HepG2 (cell line): ENCODE data around the gene PDHX. TPM values are rescaled to one million over a fixed set of nuclear protein-coding genes. Genes with fewer than 3 reads are reported as not detected.

Source experiments
- ELK4 ChIP-seq: sonication (generic); formaldehyde crosslinking; IDR thresholded peaks from 2 replicates; pipeline ENCODE4 v1.9.0; 2021; ENCODE audit warnings: missing genetic modification reagents, borderline replicate concordance
- HNF1A ChIP-seq, 2 experiments: sonication (generic) in 1 of 2; formaldehyde crosslinking in 1 of 2; IDR thresholded peaks; 2 replicates each; pipeline versions ENCODE4 v1.4.0 to v1.6.1; 2016 to 2020; ENCODE audit warnings: borderline replicate concordance in 1 of 2, low read depth in 1 of 2, mild to moderate bottlenecking in 1 of 2, missing genetic modification reagents in 1 of 2
- KMT2A ChIP-seq: sonication (generic); formaldehyde crosslinking; IDR thresholded peaks from 2 replicates; pipeline ENCODE4 v1.4.0; 2020; ENCODE audit warnings: missing genetic modification reagents
- LRRFIP1 ChIP-seq: sonication (generic); formaldehyde crosslinking; conservative IDR thresholded peaks from 2 replicates; pipeline ENCODE4 v1.4.0; 2020; ENCODE audit warnings: missing genetic modification reagents
- MYC ChIP-seq: sonication (generic); formaldehyde crosslinking; IDR thresholded peaks from 2 replicates; pipeline ENCODE4 v1.9.0; 2021; ENCODE audit warnings: missing genetic modification reagents, borderline replicate concordance
- PATZ1 ChIP-seq: sonication (generic); formaldehyde crosslinking; IDR thresholded peaks from 2 replicates; pipeline ENCODE4 v1.4.0; 2020; ENCODE audit warnings: missing genetic modification reagents
- TAF15 ChIP-seq: fragments of 200-400 bp; formaldehyde crosslinking; IDR thresholded peaks from one replicate; pipeline ENCODE4 v1.6.1; 2018; ENCODE audit warnings: mild to moderate bottlenecking, low read depth, low read length; ENCODE audit not compliant: poor library complexity, severe bottlenecking
- TP53 ChIP-seq: sonication (generic); formaldehyde crosslinking; conservative IDR thresholded peaks from 2 replicates; pipeline ENCODE4 v1.4.0; 2020; ENCODE audit warnings: missing genetic modification reagents
- ZBTB37 ChIP-seq: sonication (generic); formaldehyde crosslinking; IDR thresholded peaks from 2 replicates; pipeline ENCODE4 v1.4.0; 2020; ENCODE audit warnings: mild to moderate bottlenecking, missing genetic modification reagents
- ZNF580 ChIP-seq: IDR thresholded peaks from 2 replicates; pipeline ENCODE4 v1.6.1; 2016; ENCODE audit warnings: low read depth, borderline replicate concordance
- ZNF704 ChIP-seq: sonication (generic); formaldehyde crosslinking; IDR thresholded peaks from 2 replicates; pipeline ENCODE4 v1.8.1; 2023; ENCODE audit warnings: mild to moderate bottlenecking, inconsistent platforms, moderate library complexity, missing genetic modification reagents, borderline replicate concordance
- ZNF749 ChIP-seq: sonication (generic); formaldehyde crosslinking; IDR thresholded peaks from 2 replicates; pipeline ENCODE4 v1.8.0; 2022; ENCODE audit warnings: mild to moderate bottlenecking, missing genetic modification reagents, moderate library complexity, borderline replicate concordance
- polyA plus RNA-seq, 8 experiments: library from polyadenylated mRNA; depleted of rRNA in 3 of 8; stranded (reverse) in 7 of 8; unstranded in 1 of 8; fragments of >200 nt; fragmentation: Illumina TruSeq in 4 of 8; extraction: Trizol in 4 of 8; gene quantifications; 2 replicates each; pipeline versions ENCODE4 v1.2.1 to v1.2.3, GENCODE V29; 2011 to 2016; ENCODE audit warnings: low read depth in 4 of 8, missing spikeins in 1 of 8, mixed read lengths in 1 of 8; ENCODE audit not compliant: insufficient read depth in 1 of 8
- total RNA-seq, 5 experiments: library from RNA; depleted of rRNA; stranded (reverse); fragments of >200 nt; fragmentation: Illumina TruSeq; extraction: Trizol; gene quantifications; 2 replicates each; pipeline ENCODE4 v1.2.3, GENCODE V29; 2016; ENCODE audit warnings: low read depth in 1 of 5

PDHX gene
- total and polyA plus RNA-seq, 2 of the 13 experiments (the other 11 are each of a cell fraction or from before 2014, with no cell fraction given) = 41.0 to 73.8 TPM

GRCh38 chr11:34916015-34916842, at the start of gene PDHX, which contains the start of gene APIP (continued):
- TF ChIP-seq ZNF749 (no peak), ZNF580 (CRISPR knock-in tag) (peak; percentile 85; the same call in 1 of the 2 replicates), ZBTB37 (no peak), ELK4 (no peak), KMT2A (peak; percentile 85), PATZ1 (peak; percentile 74; the same call in 1 of the 2 replicates), TP53 (no peak; the same call in 1 of the 2 replicates), LRRFIP1 (no peak), TAF15 (no peak), HNF1A (IDR thresholded peaks at IDR 0.05; ENCODE audit: low read depth) (no peak), HNF1A (CRISPR knock-in tag; IDR thresholded peaks at IDR 0.05; ENCODE audit: borderline replicate concordance) (0 out of 2 replicates have a peak, but pooled peaks have one; percentile 34), ZNF704 (CRISPR knock-in tag) (no peak), MYC (CRISPR knock-in tag) (peak; percentile 81)
